HG02981 (cell line): ENCODE data around the gene SIX5.
"Not testable (repeated sequence)": the region's sequence is repeated elsewhere in the genome, so short reads cannot be mapped to it uniquely, and the experiment has no call there.

Experiments
- ATAC-seq: cut with Tn5 transposase; IDR thresholded peaks from one replicate; pipeline ENCODE4 v1.9.1; 2021; ENCODE audit warnings: mild to moderate bottlenecking, moderate library complexity; ENCODE audit not compliant: unreplicated experiment

The SIX5 gene

DNA sequence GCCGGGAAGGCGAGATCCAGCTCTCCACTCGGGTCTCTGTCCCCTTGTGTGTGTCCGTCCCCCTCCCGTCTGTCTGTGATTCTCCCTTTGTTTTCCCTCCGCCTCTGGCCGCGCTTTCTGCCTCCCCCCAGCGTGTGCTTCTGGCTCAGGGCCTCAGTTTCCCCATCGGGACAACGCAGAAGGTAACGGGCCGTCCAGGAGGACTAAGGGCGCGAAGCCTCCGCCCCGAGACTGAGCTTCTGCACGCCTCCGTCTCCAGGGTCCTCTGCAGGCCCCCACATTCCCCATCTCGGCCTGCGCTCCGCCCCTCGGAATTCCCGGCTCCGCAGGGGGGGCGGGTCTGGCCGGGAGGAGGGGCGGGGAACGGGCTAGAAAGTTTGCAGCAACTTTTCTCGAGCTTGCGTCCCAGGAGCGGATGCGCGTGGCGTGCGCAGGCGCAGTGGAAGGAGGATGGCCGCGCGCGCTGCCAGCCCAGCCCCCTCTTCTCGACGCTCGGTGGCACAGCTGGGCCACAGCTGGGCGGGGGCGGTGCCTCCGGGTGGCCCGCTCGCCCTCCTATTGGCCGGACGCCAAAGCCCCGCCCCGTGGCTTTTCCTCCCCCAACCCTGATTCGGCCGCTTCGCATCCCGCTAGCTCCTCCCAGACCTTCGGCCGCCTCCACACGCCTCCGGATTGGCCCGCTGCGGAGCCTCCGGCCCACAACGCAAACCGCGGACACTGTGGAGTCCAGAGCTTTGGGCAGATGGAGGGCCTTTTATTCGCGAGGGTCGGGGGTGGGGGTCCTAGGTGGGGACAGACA, at the start of gene SIX5:
Gene SIX5 (minus strand): TSS at position 269 of the 799 bp plus-strand sequence. CDS start 408 bp downstream, outside the sequence.
- ATAC-seq = peak; percentile 56

DNA sequence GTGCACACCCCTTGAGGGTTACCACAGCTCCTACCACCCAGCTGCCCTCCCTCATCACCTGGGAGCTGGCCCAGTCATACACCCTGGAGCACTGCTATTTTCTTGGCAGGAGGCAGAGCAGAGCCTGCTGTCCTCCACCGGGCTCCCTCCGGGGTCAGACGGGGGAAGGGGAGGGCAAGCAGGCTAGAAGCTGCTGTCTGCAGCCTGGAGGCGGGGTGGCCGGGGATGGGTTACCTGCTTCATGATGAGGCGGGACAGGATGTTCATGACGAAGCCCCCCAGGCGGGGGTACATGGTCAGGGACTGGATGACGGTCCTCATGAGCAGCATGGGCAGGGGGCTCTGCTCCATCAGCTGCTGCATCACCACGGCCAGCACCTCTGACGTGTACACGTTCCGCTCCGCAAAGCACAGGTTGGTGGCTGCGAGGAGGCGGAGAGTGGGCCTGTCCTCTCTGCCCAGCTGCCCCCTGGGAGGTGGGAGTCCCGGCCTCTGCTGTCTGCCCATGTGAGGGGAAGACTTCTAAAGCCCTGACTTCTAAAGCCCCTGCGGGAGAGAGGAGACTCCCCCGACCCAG, 48.8 kb upstream of the SIX5 start:
- ATAC-seq = no peak

DNA sequence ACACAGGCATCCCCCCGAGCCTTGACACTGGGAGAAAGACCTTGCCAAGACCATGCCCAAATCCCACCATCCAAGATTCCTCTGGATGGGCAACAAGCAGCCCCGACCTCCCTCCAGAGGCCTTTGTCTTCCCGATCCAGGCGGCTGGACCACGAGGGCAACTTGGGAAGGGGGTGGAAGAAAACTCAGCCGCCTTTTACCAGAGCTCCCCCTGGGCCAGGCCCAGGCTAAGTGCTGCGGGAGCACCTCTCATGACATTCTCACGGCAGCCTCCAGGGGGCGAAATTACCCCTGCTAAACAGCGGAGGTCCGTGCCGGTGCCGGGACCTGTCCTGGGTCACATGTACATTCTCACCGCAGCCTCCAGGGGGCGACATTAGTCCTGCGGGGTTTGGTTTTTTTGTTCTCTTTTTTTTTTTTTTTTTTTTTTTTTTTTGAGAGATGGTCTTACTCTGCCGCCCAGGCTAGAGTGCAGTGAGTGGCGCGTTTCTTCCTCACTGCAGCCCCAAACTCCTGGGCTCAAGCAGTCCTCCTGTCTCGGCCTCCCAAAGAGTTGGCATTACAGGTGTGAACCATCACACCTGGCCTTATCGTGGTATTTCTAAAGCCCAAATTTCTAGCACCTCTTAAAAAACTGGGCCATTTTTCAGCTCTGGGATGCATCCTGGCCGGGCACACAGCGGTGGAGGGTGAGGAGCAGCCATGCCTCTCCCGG, 48.1 kb upstream of the SIX5 start:
- peak; percentile 86 for ATAC-seq

DNA sequence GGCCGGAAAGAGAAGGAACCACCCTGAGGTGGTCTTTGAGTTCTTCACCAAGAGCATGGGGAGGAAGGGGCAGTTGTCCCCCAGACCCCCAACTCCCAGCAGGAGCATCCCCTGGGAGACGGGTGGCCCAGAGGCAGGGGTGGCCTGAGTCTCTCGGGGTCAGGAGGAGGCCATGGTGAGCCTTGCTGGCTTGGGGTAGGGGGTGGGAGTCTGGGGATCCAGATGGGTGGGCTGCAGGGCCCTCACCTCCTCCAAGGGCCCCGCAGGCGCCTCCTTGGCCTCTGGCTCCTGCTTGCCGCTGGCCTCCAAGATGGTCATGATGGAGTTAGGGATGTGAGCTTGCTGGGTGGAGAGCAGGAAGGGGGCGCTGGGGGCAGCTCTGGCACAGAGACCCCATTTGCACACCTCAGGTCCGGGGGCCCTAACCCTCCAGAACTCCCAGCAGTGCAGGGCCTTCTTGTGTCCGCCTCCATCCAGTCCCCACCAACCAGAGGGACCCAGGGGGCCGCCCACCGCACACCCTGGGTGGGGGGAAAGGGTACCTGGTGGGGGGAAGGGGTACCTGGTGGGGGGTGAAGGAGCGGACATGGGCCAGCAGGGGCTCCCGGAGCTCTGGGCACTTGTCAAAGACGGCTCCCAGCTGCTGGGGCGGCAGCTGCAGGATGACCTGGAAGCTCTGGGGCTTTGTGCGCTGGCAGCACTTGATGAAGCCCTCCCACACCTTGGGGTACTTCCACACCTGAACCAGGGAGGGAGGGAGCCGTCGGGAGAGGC, 47.4 kb upstream of the SIX5 start:
- no peak for ATAC-seq

DNA sequence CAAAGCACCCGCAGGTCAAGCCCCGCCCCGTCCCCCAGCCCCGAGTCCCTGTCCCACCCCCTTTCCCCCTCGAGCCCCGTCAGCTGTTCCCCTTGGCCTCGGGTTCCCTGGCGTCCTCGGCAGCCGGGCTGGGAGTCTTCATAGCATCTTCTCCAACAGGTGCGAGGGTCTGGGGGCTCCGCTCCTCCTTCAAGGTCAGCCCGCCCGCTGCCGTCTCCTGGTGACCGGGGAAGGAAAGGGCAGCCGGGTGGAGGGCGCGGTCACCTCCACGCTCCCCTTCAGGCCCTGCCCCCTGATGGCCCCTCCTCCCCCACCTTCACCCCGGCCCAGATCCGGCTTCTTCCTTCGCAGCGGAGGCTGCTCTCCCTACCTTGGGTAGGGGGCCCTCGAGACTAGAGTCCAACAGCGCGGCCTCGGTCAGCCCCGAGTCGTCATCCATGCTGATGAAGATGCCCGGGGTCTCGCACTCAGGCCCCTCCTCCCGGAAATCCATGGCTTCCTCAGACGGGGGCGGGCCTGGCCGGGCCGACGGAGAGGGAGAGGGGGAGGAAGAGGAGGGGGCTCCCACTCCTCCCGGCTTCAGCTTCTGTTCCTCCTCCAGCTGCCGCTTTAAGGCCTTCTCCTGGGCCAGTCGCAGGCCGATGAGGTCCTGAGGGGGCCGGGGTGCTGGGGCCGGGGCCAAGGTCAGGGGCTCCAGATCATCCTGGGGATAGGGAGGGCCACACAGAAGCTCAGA, 46.6 kb upstream of the SIX5 start:
- no peak for ATAC-seq

DNA sequence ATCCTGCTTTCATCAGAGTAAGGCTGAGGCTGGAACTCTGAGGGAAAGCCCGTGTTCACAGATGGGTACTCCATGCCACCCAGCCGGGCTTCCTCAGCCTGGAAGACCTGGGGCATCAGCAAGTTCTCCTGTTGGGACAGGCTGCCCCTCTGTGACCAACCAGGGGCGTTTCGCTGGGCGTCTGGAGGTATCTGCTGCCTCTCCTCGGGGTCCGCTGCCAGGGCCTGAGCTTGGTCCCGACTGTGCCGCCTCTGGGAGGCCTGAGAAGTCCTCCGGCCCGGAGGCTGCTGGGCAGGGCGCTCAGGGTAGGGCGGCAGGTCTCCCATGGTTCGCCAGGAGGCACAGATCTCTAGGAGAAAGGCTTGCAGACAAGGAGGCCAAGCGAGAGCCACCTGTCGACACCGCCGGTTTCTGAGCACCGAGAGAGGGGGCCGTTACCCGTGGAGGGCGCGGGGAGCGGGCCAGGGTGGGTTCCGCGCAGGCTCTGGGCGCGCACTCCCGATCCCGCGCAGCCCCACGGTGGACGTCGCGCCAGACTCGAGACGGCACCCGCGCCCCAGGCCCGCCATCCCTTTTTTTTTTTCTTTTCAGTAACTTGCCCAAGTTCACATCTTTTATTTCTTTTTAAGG, 45.9 kb upstream of the SIX5 start, which contains the start of gene RSPH6A:
Gene RSPH6A (minus strand): TSS at position 458 of the 630 bp plus-strand sequence. CDS start 132 bp downstream, at position 326.
- no peak for ATAC-seq

DNA sequence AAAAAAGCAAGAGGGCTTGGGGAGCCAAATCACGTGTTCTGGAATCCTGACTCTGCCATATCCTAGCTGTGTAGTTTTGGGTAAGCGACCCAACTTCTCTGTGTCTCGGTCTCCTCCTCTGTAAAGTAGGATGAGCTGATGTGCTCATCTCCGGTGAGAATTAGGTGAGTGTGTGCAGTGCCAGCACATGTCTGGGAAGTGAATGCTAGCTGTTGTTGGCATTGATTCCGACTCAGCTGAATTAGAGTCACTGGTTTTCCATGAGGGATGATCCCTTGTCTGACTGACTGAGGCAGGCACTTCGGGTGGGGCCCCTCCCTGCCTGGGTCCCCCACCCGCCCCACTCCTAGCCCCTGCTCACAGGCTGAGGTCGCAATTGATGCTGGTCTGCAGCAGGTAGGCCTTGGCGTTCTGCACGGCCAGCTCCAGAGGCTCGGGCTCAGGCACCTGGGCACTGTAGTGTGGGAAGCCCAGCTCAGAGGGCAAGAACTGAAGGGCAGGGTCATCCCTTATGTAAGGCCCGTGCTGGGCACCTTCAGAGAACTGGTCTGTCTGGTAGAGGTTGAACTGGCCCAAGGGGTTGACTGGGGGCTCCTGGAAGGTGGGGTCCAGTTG, 45.2 kb upstream of the SIX5 start:
- ATAC-seq = no peak

DNA sequence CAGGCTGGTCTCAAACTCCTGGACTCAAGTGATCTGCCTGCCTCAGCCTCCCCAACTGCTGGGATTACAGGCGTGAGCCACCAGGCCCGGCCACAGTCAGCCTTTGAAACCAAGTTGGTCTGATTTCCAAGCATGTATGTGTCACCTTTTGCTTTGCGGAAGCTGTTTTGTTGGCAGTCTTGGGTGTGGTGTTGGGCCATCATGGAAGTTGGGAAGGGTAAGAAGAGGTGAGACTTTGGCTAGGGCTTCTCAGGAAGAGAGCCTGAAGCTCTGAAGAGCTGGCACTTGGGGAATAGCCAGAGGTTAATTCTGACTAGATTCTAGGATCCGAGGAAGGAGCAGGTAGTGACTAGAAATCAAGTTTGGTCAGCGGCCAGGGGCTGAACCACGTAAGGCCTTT, 43.2 kb upstream of the SIX5 start:
- ATAC-seq = no peak

DNA sequence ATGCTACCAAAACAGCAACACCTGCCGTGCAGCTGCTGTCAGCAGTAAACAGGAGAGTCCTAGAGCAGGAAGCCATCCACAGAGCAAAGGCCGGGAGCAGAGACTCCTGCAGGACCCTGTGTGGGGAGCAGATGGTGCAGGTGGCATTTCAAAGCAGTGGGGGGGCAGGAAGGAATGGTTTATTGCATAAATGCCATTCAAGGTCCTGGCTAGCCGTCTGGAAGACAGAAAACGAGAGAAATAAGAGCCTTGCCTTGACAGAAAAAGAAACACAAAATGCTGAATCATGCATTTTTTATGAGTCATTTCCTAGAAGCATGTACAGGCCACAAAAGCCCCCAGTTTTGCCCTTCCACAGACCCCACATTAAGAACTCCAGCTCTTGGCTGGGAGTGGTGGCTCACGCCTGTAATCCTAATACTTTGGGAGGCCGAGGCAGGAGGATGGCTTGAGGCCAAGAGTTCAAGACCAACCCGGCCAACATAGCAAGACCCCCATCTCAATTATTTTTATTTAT, 40.6 kb upstream of the SIX5 start:
- no peak for ATAC-seq

DNA sequence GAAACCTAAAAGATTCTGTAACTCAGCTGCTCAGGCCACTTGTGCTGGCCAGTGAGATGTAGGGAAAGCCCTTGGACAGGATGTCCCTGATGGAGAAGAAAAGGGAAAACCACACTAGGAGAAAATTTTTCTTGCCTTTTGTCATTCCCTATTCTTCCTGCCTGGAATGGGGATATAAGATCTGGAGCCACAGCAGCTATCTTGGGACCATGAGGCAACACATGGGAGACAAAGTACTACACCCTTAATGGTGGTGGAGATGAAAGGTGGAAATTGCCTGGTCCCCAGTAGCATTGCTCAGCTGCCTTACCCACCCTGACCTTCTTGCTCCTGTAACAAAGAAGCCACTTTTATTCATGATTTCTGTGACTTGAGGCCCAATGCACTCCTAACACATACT, 36.7 kb upstream of the SIX5 start:
- no peak for ATAC-seq

DNA sequence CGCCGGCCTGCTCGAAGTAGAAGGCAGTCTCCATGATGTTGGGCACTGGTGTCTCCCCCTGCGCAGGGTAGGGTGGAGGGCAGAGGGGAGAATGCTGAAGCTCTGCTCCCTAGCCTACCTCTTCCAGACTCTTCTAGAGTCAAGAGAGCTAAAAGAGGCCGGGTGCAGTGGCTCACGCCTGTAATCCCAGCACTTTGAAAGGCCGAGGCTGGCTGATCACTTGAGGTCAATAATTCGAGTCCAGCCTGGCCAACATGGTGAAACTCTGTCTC, 35.8 kb upstream of the SIX5 start:
- ATAC-seq = no peak

DNA sequence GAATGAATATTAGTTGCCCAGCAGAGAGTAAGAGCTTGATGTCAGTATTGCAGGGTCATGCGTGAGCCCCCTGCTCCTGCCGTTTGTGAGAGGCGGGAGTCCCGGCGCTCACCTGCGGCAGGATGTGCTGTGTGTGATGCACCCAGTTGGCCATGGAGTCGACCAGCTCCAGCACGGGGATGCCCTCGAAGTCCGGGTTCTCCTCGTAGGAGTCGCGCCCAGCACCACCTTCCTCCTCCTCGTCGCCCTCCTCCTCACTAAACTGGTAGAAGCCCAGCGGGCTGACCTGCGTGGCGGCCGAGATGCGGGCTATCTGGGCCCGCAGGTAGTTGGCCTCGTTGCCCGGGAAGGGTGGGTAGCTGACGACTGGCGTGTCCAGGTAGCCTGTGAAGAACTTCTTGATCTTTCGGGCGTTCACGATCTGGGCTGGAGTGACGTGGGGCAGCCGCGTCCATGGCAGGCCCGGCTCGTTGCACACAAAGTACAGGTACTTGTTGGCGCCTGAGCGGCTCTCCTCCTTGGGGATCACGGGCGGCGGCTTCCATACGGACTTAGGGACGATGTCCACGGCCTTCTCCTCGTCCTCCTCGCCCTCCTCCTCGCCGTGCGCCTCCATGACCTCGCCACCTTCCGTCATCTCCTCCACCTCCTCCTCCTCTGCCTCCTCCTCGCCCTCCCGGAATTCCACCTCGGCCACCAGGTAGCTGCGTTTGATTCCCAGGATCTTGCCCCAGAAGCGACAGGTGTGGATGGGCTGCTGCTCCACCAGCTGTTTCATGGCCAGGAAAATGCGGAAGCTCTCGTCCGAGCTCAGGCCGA, 35.3 kb upstream of the SIX5 start:
- no peak for ATAC-seq

DNA sequence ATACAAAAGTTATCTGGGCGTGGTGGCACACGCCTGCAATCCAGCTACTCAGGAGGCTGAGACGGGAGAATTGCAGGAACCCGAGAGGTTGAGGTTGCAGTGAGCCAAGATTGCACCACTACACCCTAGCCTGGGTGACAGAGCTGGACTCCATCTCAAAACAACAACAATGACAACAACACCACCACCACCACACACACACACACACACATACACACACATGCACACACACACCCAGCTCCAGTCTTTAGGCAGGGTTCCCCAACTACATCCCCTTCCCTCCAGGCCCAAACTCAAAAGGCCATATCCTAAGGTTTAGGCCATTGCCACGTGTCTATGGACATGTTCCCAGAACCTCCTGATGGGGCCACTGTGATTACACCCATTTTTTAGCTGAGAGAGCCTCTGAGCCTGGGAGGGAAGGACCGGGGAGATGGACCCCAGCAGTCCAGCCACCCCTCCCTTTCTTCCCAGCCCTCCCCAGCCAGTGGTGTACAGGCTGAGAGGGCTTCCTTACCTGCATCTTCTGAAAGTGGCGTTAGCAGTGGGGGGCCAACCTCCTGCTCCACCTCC, 32.6 kb upstream of the SIX5 start:
- no peak for ATAC-seq

DNA sequence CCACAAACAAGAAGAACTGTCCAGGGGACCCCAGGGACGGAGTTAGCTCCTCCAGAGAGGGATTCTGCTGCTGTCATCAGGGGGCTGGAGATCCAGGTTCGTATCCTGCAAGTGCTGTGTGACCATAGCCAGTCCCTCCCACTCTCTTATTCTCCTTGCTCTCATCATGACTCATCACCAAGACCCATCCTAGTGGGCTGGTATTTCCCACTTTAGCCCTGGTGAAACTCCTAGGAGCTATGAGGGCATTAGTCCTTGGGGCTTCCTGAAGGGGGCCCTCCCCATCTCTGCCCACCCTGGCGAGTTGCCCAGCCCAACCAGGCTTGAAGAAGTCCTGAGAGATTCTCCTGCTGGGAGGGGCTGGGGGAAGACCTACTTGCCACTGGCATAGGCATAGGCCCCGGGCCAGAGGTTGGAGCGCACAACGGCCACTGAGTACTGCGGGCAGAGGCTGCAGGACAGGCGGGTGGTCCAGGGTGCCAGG, 31.1 kb upstream of the SIX5 start:
- no peak for ATAC-seq

DNA sequence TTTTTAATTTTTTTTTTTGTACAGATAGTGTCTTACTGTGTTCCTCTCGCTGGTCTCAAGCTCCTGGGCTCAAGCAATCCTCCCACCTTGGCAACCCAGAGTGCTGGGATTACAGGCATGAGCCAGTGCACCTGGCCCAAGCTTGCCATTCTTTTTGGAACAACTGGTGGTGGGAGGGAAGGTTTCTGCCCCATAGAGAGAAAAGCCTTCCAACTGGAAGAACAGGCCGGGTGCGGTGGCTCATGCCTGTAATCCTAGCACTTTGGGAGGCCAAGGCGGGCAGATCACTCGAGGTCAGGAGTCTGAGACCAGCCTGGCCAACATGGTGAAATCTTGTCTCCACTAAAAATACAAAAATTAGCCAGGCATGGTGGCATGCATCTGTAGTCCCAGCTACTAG, 30.5 kb upstream of the SIX5 start:
- not testable (repeated sequence) for ATAC-seq

DNA sequence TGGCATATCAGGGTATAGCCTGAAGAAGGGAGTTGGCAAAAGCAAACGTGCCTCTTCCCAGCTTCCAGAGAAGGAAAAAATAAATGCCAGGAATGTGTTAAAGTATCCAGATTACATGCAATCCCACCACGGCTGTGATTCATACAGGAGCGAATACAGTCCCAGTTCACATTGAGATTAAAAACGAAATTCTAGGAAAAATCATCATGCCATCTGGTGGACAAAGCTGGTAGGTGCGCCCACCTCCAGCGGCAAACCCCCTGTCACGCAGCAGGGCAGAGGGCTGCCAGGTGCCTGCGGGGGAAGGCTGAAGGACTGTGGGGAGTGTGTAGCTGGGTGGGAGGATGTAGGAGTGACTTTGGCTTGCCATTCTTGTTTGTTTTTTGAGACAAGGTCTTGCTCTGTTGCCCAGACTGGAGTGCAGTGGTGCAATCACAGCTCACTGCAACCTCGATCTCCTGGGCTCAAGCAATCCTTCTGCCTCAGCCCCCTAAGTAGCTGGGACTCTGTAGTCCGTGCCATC, 30.0 kb upstream of the SIX5 start:
- no peak for ATAC-seq

DNA sequence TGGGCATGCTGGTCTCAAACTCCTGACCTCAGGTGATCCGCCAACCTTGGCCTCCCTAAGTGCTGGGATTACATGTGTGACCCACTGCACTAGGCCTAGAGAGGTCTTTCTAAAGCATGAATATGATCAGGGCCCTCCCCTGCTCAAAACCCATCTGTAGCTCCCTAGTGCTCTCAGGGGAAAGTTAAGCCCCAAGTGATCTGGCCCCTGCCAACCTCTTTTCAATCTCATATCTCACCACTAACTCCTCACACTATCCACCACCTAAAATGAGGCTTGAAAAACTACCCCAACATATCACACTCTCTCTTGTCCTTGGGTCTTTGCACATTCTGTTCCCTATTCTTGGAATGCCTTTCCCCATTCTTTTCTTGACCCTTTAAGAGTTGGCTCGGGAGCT, 25.6 kb upstream of the SIX5 start:
- ATAC-seq = no peak

DNA sequence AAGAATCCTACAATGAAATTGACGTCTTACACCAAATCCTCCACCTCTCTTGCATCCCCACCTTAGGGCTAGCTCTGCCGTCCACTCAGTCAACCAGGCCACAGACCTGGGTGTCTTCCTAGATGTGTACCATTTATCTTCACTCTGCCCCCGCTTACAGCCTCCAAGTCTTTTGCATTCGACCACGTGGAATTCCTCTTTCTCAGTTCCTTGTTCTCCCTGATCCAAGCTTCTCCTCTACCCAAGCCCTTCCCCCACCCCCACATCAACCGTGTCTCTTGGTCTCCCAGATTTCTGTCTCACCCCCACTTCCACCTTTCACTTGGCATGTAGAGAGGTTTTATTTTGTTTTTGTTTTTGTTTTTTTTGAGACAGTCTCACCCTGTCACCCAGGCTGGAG, 24.8 kb upstream of the SIX5 start:
- ATAC-seq = no peak
